NOMO-1 (cell line): ENCODE measurements around the gene ANKRD44.

Experiments
- DNase-seq, 2 experiments: peaks; one replicate each; lab custom pipeline; 2025; ENCODE audit not compliant: unreplicated experiment in 2 of 2; lab: John Stamatoyannopoulos, UW

Gene ANKRD44

GRCh38 chr2:196949116-196949515, 361.5 kb downstream of the ANKRD44 start:
- no peak for DNase-seq

DNA sequence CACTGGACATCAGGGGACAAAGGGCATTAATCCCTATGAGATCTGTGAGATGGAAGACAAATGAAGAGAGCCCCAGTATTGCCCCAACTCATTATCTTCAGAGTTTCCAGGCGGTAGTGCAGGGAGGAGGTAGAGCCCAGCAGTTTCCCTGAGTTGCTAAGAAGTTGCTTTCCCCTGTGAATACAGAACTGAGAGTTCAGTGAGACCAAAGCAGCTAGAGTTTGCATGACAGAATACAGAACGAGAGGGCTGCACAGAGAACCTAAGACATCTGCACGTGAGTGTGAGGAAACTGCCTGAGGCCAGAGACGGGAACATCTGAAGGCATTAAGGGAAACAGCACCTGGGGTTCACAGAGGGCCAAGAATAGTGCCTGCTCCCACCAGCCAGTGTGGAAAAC, 366.0 kb downstream of the ANKRD44 start:
- DNase-seq = peak in 1 of 2 experiments; percentile 16

DNA sequence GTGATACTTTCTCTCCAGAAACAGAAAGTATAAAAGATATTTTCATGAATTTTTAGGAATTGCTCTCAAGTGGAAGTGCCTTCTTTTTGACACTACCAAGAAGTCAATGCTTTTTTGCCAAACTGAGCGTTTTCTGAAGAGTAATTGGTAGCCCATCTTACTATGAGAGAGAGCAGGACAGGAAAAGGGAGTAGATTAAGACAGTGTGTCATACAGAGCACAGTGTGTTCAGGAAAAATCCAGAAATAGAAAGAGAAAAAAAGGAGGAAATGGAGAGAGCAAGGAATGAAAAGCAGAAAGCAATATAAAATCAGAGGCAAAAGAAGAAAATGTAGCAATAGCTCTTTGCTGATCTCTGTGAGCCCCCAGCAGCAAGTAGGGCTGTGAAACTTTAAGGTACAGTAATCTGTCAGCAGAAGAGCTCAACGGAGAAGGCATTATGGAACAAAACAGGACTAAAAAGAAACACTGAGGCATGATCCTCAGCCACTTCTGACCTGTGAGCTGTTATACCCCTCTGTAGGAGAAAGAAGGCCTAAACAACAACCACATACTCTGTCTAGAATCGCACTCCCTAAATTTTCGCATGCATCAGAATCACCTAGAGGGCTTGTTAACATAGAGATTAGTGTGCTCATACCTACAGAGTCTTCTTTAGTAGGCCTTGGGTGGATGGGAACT, 369.0 kb downstream of the ANKRD44 start:
- DNase-seq = no peak

DNA sequence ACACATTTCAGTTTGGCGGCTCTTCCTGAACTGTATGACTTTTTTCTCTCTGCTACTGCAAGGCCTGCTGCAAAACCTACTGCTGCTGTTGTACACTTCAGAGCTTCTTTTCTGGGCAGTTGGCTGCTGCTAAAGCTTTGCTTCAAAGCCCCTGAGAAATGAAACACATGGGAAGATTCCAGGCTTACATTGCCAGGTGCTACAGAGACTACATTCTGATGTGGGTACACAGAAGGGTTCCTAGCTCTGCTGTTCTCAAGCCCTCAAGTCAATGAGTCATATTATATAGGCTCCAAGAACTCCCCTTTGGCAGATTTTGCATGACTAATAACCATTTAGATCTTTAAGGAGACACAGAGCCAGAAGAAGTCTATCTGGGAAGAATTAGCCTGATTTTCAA, 371.2 kb downstream of the ANKRD44 start:
- DNase-seq = no peak
